Measurements from ENCODE around the gene CDRT4.

Gene CDRT4

GRCh38 chr17:15498107-15498506, 30.7 kb upstream of the CDRT4 start:
- Mint-ChIP-seq H3K4me1 (peaks cover 26% of the 10 kb centered on the region), H3K36me3 (ENCODE audit: low read depth) (peaks cover 64% of the 10 kb centered on the region), H3K27ac (peak overlapping the region in 1 of 3 experiments; percentile 43), H3K4me3 (no peak overlapping the region), H3K9me3 (no peaks in the 10 kb centered on the region), H3K27me3 (ENCODE audit: low read depth) (no peaks in the 10 kb centered on the region)
- no peak for TF ChIP-seq CTCF (IDR thresholded peaks at IDR 0.05; ENCODE audit: unreplicated experiment in 3 of 3)

- H3K4me1 Mint-ChIP-seq = peaks cover 18% of the 10 kb centered on the region
- no peak for TF ChIP-seq CTCF (IDR thresholded peaks at IDR 0.05; ENCODE audit: unreplicated experiment in 3 of 3)
Observed at GRCh38 chr17:15496735-15497670, 29.6 kb upstream of the CDRT4 start.

GRCh38 chr17:15494821-15495220, 27.4 kb upstream of the CDRT4 start:
- Mint-ChIP-seq H3K9me3 (no peaks in the 10 kb centered on the region), H3K27me3 (ENCODE audit: low read depth) (no peaks in the 10 kb centered on the region), H3K4me3 (no peak overlapping the region), H3K36me3 (ENCODE audit: low read depth) (peaks cover 69% of the 10 kb centered on the region), H3K4me1 (peaks cover 23% of the 10 kb centered on the region), H3K27ac (peak overlapping the region; percentile 29 to 72 (median 71))
- no peak for TF ChIP-seq CTCF (IDR thresholded peaks at IDR 0.05; ENCODE audit: unreplicated experiment in 3 of 3)

More at GRCh38 chr17:15496735-15497670, 29.6 kb upstream of the CDRT4 start:
- Mint-ChIP-seq H3K4me3 (no peak overlapping the region), H3K9me3 (no peaks in the 10 kb centered on the region), H3K36me3 (ENCODE audit: low read depth) (peaks cover 65% of the 10 kb centered on the region), H3K27ac (no peak overlapping the region), H3K27me3 (ENCODE audit: low read depth) (no peaks in the 10 kb centered on the region)

DNA sequence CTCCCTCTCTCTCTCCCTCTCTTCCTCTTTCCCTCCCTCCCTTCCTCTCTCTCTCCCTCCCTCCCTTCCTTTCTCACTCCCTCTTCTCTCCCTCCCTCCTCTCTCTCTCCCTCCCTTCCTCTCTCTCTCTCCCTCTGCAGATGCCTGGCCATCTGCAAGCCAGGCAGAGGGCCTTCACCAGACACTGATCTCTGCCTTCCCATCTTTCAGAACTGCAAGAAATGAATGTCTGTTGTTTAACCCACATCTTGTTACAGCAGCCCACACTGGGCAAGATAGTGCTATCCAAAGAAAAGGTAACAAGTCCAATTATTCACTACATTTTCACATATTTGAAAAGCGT, 26.2 kb upstream of the CDRT4 start:
- H3K4me1 Mint-ChIP-seq = peaks cover 23% of the 10 kb centered on the region
- H3K27ac Mint-ChIP-seq = no peak overlapping the region
- H3K36me3 Mint-ChIP-seq (ENCODE audit: low read depth) = peaks cover 65% of the 10 kb centered on the region
- no peak overlapping the region for H3K4me3 Mint-ChIP-seq
- no peaks in the 10 kb centered on the region for H3K27me3 Mint-ChIP-seq (ENCODE audit: low read depth)
- no peaks in the 10 kb centered on the region for H3K9me3 Mint-ChIP-seq
- TF ChIP-seq CTCF (IDR thresholded peaks at IDR 0.05; ENCODE audit: unreplicated experiment in 3 of 3) = no peak

DNA sequence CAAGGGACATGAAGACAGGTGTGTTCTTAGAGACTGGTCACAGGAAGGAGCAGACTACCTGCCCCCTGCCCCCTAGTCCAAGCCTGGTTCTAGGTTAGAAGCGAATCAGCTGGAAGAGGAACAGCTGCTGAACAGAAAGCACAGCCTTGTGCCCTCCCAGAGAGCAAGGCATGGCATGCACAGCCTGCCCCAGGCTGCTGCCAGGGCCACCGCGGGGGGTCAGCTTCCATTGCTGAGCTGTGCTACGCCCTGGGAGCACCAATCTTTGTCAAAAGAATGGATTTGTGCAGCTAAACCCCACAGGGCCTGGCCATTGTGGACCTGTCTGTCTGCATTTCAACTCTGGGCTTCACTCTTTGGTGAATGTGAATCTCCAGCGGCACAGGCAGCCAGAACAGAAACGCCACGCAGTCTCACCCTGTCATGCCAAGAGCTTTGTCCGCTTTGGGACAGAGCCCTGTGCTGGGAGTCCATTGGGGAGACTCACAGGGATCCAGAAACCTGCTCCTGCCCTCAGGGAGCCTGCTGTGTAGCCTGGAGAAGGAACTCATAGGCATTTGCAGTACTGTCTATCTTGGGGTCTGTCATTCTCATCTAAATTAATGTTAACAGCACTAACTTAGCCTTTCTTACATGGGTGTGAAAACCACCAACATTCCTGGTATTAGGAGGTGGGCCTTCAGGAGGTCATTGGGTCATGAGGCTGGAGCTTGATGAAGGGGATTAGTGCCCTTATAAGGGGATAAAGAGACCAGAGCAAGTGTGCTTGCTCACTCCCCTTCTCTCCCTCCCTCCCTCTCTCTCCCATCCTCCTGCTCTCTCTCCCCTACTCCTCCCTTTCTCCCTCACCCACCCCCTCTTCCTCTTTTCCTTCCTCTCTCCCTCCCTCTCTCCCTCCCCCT, 25.6 kb upstream of the CDRT4 start:
- Mint-ChIP-seq H3K9me3 (no peaks in the 10 kb centered on the region), H3K4me3 (no peak overlapping the region), H3K4me1 (peaks cover 23% of the 10 kb centered on the region), H3K27me3 (ENCODE audit: low read depth) (no peaks in the 10 kb centered on the region), H3K27ac (no peak overlapping the region), H3K36me3 (ENCODE audit: low read depth) (peaks cover 65% of the 10 kb centered on the region)
- TF ChIP-seq CTCF (IDR thresholded peaks at IDR 0.05; ENCODE audit: unreplicated experiment in 3 of 3) = no peak
